SK-N-SH (cell line): ENCODE data around the gene FHL2. TPM values are rescaled to one million over a fixed set of nuclear protein-coding genes. Genes with fewer than 3 reads are reported as not detected.

Experiments used
- CTCF ChIA-PET: fragments of 300-600, 350-600 bp; formaldehyde crosslinking; extraction: SDS; loops from one replicate; lab custom pipeline; 2021; lab: Yijun Ruan, JAX
- POLR2A ChIA-PET: fragments of 350-600 bp; sonication (Branson Sonifier 250); formaldehyde crosslinking; extraction: SDS; loops from one replicate; lab custom pipeline; 2020; ENCODE audit warnings: antibody characterized with exemption, inconsistent platforms; lab: Yijun Ruan, JAX
- DNase-seq: peaks from one replicate; pipeline ENCODE4 v3.0.0; 2012
- H2AFZ ChIP-seq: fragments of 200-600 bp; sonication (generic); 2 replicates; pipeline ENCODE4 v1.8.1; 2016; ENCODE audit warnings: antibody characterized with exemption, mild to moderate bottlenecking, low read depth
- H3F3A ChIP-seq: fragments of 200-600 bp; sonication (generic); replicated peaks from 2 replicates; pipeline ENCODE3; 2016; ENCODE audit warnings: antibody characterized with exemption, mild to moderate bottlenecking; ENCODE audit not compliant: insufficient read depth
- H3K27ac ChIP-seq, 2 experiments: fragments of 200-500 bp in 1 of 2; fragments of 200-600 bp in 1 of 2; sonication (Bioruptor generic) in 1 of 2; sonication (generic), shearing (Covaris generic) in 1 of 2; 2 replicates each; pipeline versions ENCODE4 v1.5.1 to v1.6.1; 2014 to 2016; ENCODE audit warnings: low read depth in 2 of 2, inconsistent platforms in 1 of 2, low read length in 1 of 2, mild to moderate bottlenecking in 1 of 2, mixed read lengths in 1 of 2
- H3K27me3 ChIP-seq: fragments of 200-600 bp; sonication (generic), shearing (Covaris generic); 2 replicates; pipeline ENCODE4 v1.6.1; 2016; ENCODE audit warnings: mixed run types; ENCODE audit not compliant: insufficient read depth
- H3K36me3 ChIP-seq, 2 experiments: fragments of 200-500 bp in 1 of 2; fragments of 200-600 bp in 1 of 2; sonication (Bioruptor generic) in 1 of 2; sonication (generic) in 1 of 2; replicated peaks in 1 of 2; 2 replicates each; pipeline versions ENCODE3 to v1.5.1; 2014 to 2016; ENCODE audit warnings: low read length in 1 of 2, mild to moderate bottlenecking in 1 of 2; ENCODE audit not compliant: insufficient read depth in 2 of 2, control insufficient read depth in 1 of 2
- H3K4me1 ChIP-seq, 2 experiments: fragments of 200-500 bp in 1 of 2; fragments of 200-600 bp in 1 of 2; sonication (Bioruptor generic) in 1 of 2; sonication (generic), shearing (Covaris generic) in 1 of 2; 2 replicates each; pipeline versions ENCODE4 v1.5.1 to v1.6.1; 2014 to 2016; ENCODE audit warnings: low read depth in 1 of 2, low read length in 1 of 2, mixed run types in 1 of 2; ENCODE audit not compliant: insufficient read depth in 2 of 2, control insufficient read depth in 1 of 2
- H3K4me2 ChIP-seq: fragments of 200-600 bp; sonication (generic), shearing (Covaris generic); 2 replicates; pipeline ENCODE4 v1.6.1; 2017; ENCODE audit warnings: mixed run types
- H3K4me3 ChIP-seq, 2 experiments: fragments of 200-500 bp in 1 of 2; fragments of 200-600 bp in 1 of 2; sonication (Bioruptor generic) in 1 of 2; sonication (generic), shearing (Covaris generic) in 1 of 2; 2 replicates each; pipeline versions ENCODE4 v1.5.1 to v1.8.1; 2014 to 2016; ENCODE audit warnings: low read depth in 2 of 2, inconsistent platforms in 1 of 2, low read length in 1 of 2, mild to moderate bottlenecking in 1 of 2, mixed read lengths in 1 of 2, moderate library complexity in 1 of 2
- H3K79me2 ChIP-seq: fragments of 200-600 bp; sonication (generic); 2 replicates; pipeline ENCODE4 v1.8.1; 2017; ENCODE audit warnings: mild to moderate bottlenecking; ENCODE audit not compliant: insufficient read depth
- H3K9ac ChIP-seq: fragments of 200-600 bp; sonication (generic); 2 replicates; pipeline ENCODE4 v1.6.1; 2017; ENCODE audit warnings: mixed run types
- H3K9me2 ChIP-seq: fragments of 200-600 bp; sonication (generic); 2 replicates; pipeline ENCODE4 v1.6.1; 2017; ENCODE audit warnings: mixed run types
- H3K9me3 ChIP-seq: fragments of 200-600 bp; sonication (generic); 2 replicates; pipeline ENCODE4 v1.6.1; 2017; ENCODE audit warnings: mixed run types, mild to moderate bottlenecking, moderate library complexity
- H4K20me1 ChIP-seq: fragments of 200-600 bp; sonication (generic); 2 replicates; pipeline ENCODE4 v1.6.1; 2017; ENCODE audit warnings: mild to moderate bottlenecking, mixed run types; ENCODE audit not compliant: insufficient read depth
- CHD2 ChIP-seq: fragments of 150-350 bp; IDR thresholded peaks from 2 replicates; pipeline ENCODE4 v1.6.1; 2018; ENCODE audit warnings: low read length; ENCODE audit not compliant: partially characterized antibody
- EP300 ChIP-seq, 2 experiments: IDR thresholded peaks; 2 replicates each; pipeline versions ENCODE4 v1.4.0 to v1.6.1; 2012; ENCODE audit warnings: borderline replicate concordance in 1 of 2, low read depth in 1 of 2, low read length in 1 of 2
- EZH2phosphoT487 ChIP-seq: fragments of 200-600 bp; sonication (generic); IDR thresholded peaks from 2 replicates; pipeline ENCODE4 v1.6.1; 2017; ENCODE audit warnings: low read depth, mixed run types, mild to moderate bottlenecking, antibody characterized with exemption, moderate library complexity, borderline replicate concordance
- FOSL2 ChIP-seq: IDR thresholded peaks from 2 replicates; pipeline ENCODE4 v1.4.0; 2012; ENCODE audit warnings: low read depth, mild to moderate bottlenecking, moderate library complexity, borderline replicate concordance
- FOXJ3 ChIP-seq: sonication (generic); formaldehyde crosslinking; IDR thresholded peaks from 2 replicates; pipeline ENCODE4 v1.5.1; 2020; ENCODE audit warnings: mild to moderate bottlenecking, missing genetic modification reagents
- GATA2 ChIP-seq: sonication (generic); formaldehyde crosslinking; IDR thresholded peaks from 2 replicates; pipeline ENCODE4 v1.5.0; 2020; ENCODE audit warnings: mild to moderate bottlenecking, missing genetic modification reagents
- JUND ChIP-seq: IDR thresholded peaks from 2 replicates; pipeline ENCODE4 v1.4.0; 2012
- MXI1 ChIP-seq: IDR thresholded peaks from 2 replicates; pipeline ENCODE4 v1.6.1; 2012; ENCODE audit warnings: mild to moderate bottlenecking, low read depth, low read length, improper control_type of control experiment
- NFIC ChIP-seq: IDR thresholded peaks from 2 replicates; pipeline ENCODE4 v1.4.0; 2012; ENCODE audit warnings: borderline replicate concordance
- NRF1 ChIP-seq: IDR thresholded peaks from 2 replicates; pipeline ENCODE4 v1.6.1; 2012; ENCODE audit warnings: low read depth, mild to moderate bottlenecking, low read length
- RAD21 ChIP-seq: IDR thresholded peaks from 2 replicates; pipeline ENCODE4 v1.6.1; 2012; ENCODE audit warnings: mild to moderate bottlenecking, low read length
- SMC3 ChIP-seq: IDR thresholded peaks from 2 replicates; pipeline ENCODE4 v1.6.1; 2012; ENCODE audit warnings: low read depth, low read length, improper control_type of control experiment
- TAF1 ChIP-seq: IDR thresholded peaks from 2 replicates; pipeline ENCODE4 v1.6.1; 2012; ENCODE audit warnings: low read depth, mild to moderate bottlenecking, low read length, moderate library complexity, borderline replicate concordance
- TEAD4 ChIP-seq: IDR thresholded peaks from 2 replicates; pipeline ENCODE4 v1.4.0; 2012; ENCODE audit warnings: mild to moderate bottlenecking, borderline replicate concordance; ENCODE audit not compliant: insufficient read depth
- WGBS: methylation state at CpG from one replicate; pipeline ENCODE4 v1.1.6; 2017; ENCODE audit warnings: low lambda C conversion rate; 5-methylcytosine and 5-hydroxymethylcytosine counted together
- polyA plus RNA-seq, 3 experiments: library from polyadenylated mRNA; depleted of rRNA; stranded (reverse); fragments of >200 nt; gene quantifications; 2 replicates each; pipeline ENCODE4 v1.2.3, GENCODE V29; 2012
- TF ChIP-seq, protein P1 (sequence below): IDR thresholded peaks from 2 replicates; pipeline ENCODE4 v1.4.0; 2012; ENCODE audit warnings: low read depth, borderline replicate concordance
- TF ChIP-seq, protein P2 (sequence below): IDR thresholded peaks from 2 replicates; pipeline ENCODE4 v1.4.0; 2012; ENCODE audit warnings: low read depth, borderline replicate concordance
- TF ChIP-seq, protein P3 (sequence below): IDR thresholded peaks from 2 replicates; pipeline ENCODE4 v1.4.0; 2012; ENCODE audit warnings: low read depth
- TF ChIP-seq, protein P4 (sequence below): IDR thresholded peaks from 2 replicates; pipeline ENCODE4 v1.6.1; 2012; ENCODE audit warnings: mild to moderate bottlenecking, low read depth, low read length, moderate library complexity

The FHL2 gene
- polyA plus RNA-seq, 1 of the 3 experiments (the other 2 are of a cell fraction), result 31.7 TPM

DNA sequence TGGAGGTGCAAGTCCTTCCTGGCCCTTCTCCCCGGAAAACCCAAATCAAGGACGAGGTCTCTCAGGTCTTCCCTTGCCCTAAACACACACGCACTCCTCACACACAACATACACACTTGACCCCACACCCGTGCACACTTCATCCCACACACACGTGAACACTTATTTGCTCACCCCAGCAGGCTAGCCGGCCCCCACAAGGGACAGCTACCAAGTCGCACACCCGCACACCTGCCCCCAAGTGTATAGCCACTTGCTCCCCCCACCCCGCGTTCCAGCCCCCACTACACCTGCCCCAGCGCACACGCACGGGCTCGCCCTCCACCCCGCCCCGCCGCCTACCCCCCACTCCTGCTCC is 69.7 kb downstream of the FHL2 start (continued):
- TF ChIP-seq, protein P1, sequence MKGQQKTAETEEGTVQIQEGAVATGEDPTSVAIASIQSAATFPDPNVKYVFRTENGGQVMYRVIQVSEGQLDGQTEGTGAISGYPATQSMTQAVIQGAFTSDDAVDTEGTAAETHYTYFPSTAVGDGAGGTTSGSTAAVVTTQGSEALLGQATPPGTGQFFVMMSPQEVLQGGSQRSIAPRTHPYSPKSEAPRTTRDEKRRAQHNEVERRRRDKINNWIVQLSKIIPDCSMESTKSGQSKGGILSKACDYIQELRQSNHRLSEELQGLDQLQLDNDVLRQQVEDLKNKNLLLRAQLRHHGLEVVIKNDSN, result no peak
- no peak for TF ChIP-seq NRF1
- TF ChIP-seq, all 33 proteins: peak for 0

DNA sequence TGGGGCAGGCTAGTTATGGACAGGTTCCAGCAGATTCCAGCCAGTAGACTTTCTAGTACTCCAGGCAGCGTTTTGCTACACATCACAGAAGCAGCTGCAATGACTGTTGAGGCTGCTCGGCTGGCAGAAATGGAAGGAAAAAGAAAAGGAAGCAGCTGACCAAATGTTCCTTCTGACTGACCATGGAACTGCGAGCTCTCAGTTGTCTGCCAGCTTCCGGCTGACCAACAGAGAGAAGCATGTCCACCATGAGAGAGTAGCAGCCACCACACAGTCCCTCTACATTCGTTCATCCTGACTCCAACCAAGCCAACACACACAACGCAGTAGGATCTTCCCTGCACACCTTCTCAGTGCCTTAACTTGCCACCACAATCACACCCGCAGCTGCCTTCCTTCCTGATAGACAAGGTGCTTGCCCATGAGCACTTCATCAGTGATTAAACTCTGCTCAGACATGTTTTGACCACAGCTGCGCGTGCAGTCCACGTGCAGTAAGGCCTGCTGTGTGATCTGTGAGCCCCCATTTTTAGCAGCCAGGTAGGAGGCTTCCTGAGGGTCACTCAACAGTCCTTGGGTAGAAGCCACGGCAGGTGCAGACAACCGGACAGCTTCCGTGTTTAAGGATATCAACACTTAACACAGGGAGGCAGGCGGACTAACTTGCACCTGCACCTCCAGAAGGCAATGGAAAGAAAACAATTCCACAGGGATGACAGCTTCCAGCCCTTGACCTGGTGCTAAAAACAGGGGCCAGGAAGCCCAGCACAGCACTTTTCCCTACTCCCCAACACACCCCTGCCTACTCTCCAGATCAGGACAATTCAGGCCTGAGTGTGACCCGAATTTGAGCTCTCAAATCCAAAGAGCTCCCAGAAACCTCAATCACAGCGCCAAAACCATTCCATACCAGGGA is 70.3 kb downstream of the FHL2 start:
- Histone ChIP-seq H2AFZ (peak overlapping the region; percentile 56), H3K36me3 (peaks cover 0 to 3% of the 10 kb centered on the region in 2 experiments), H3K27me3 (no peaks in the 10 kb centered on the region), H4K20me1 (no peaks in the 10 kb centered on the region), H3F3A (peaks cover 4% of the 10 kb centered on the region), H3K4me3 (peak overlapping the region; percentile 56 to 65), H3K9ac (peak overlapping the region; percentile 42; the same call in 1 of the 2 replicates), H3K27ac (peak overlapping the region in 1 of 2 experiments; percentile 80; a peak in 2 of 4 replicates), H3K79me2 (peaks cover 35% of the 10 kb centered on the region), H3K4me1 (peaks cover 0 to 15% of the 10 kb centered on the region in 2 experiments), H3K9me2 (no peaks in the 10 kb centered on the region), H3K9me3 (no peaks in the 10 kb centered on the region)
- ChIA-PET CTCF (interaction anchor here (0.6 to 1.6 kb wide), 4 partner anchors 10 to 18 kb away, joined by 3 to 4 read pairs (median 3); no protein-coding TSS in a partner anchor), POLR2A (no interaction called here)
- no peak for DNase-seq
- 82% methylated on average over 15 of the region's 16 CpGs for WGBS
- TF ChIP-seq FOXJ3 (CRISPR knock-in tag), result no peak
- no peak for TF ChIP-seq SMC3
- no peak for TF ChIP-seq TAF1
- TF ChIP-seq, protein P2, sequence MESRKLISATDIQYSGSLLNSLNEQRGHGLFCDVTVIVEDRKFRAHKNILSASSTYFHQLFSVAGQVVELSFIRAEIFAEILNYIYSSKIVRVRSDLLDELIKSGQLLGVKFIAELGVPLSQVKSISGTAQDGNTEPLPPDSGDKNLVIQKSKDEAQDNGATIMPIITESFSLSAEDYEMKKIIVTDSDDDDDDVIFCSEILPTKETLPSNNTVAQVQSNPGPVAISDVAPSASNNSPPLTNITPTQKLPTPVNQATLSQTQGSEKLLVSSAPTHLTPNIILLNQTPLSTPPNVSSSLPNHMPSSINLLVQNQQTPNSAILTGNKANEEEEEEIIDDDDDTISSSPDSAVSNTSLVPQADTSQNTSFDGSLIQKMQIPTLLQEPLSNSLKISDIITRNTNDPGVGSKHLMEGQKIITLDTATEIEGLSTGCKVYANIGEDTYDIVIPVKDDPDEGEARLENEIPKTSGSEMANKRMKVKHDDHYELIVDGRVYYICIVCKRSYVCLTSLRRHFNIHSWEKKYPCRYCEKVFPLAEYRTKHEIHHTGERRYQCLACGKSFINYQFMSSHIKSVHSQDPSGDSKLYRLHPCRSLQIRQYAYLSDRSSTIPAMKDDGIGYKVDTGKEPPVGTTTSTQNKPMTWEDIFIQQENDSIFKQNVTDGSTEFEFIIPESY, result no peak
- no peak for TF ChIP-seq EP300 (IDR thresholded peaks at IDR 0.05; ENCODE audit: borderline replicate concordance in 1 of 2, low read depth in 1 of 2, low read length in 1 of 2)
- no peak for TF ChIP-seq RAD21
- no peak for TF ChIP-seq NFIC
- TF ChIP-seq, protein P3, sequence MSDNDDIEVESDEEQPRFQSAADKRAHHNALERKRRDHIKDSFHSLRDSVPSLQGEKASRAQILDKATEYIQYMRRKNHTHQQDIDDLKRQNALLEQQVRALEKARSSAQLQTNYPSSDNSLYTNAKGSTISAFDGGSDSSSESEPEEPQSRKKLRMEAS, result no peak
- no peak for TF ChIP-seq FOSL2
- peak; percentile 32 for TF ChIP-seq CHD2
- no peak for TF ChIP-seq GATA2
- TF ChIP-seq JUND, result no peak
- no peak for TF ChIP-seq EZH2phosphoT487
- no peak for TF ChIP-seq NRF1
- TF ChIP-seq, protein P4, sequence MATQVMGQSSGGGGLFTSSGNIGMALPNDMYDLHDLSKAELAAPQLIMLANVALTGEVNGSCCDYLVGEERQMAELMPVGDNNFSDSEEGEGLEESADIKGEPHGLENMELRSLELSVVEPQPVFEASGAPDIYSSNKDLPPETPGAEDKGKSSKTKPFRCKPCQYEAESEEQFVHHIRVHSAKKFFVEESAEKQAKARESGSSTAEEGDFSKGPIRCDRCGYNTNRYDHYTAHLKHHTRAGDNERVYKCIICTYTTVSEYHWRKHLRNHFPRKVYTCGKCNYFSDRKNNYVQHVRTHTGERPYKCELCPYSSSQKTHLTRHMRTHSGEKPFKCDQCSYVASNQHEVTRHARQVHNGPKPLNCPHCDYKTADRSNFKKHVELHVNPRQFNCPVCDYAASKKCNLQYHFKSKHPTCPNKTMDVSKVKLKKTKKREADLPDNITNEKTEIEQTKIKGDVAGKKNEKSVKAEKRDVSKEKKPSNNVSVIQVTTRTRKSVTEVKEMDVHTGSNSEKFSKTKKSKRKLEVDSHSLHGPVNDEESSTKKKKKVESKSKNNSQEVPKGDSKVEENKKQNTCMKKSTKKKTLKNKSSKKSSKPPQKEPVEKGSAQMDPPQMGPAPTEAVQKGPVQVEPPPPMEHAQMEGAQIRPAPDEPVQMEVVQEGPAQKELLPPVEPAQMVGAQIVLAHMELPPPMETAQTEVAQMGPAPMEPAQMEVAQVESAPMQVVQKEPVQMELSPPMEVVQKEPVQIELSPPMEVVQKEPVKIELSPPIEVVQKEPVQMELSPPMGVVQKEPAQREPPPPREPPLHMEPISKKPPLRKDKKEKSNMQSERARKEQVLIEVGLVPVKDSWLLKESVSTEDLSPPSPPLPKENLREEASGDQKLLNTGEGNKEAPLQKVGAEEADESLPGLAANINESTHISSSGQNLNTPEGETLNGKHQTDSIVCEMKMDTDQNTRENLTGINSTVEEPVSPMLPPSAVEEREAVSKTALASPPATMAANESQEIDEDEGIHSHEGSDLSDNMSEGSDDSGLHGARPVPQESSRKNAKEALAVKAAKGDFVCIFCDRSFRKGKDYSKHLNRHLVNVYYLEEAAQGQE, result no peak
- peak; percentile 9; the same call in 1 of the 2 replicates for TF ChIP-seq MXI1
- no peak for TF ChIP-seq TEAD4
- TF ChIP-seq, all 33 proteins: peak for 2
- peak overlapping the region; percentile 72 for H3K4me2 ChIP-seq
